Endothelial cell of umbilical vein (primary cell): ENCODE measurements around the gene POPDC3. TPM values are rescaled to one million over a fixed set of nuclear protein-coding genes. Genes with fewer than 3 reads are reported as not detected.

ENCODE experiments used
- BruUV-seq: library from RNA; stranded (reverse); fragments of 400-500 nt; replicated peaks from 2 replicates; lab custom pipeline; 2021; lab: Mats Ljungman, UMichigan
- CTCF ChIA-PET: fragments of 300-600, 350-600 bp; sonication (Branson Sonifier 250); formaldehyde crosslinking; loops from one replicate; lab custom pipeline; 2021; ENCODE audit warnings: antibody characterized with exemption, inconsistent platforms; lab: Charles Lee
- POLR2A ChIA-PET: fragments of 300-600, 350-600 bp; sonication (Branson Sonifier 250); formaldehyde crosslinking; loops from one replicate; lab custom pipeline; 2021; ENCODE audit warnings: antibody characterized with exemption, inconsistent platforms; lab: Charles Lee
- DNase-seq: peaks from one replicate; pipeline ENCODE4 v3.0.0-alpha.2; 2011; ENCODE audit warnings: low read depth, low spot score
- FAIRE-seq: peaks from 2 replicates; lab custom pipeline; 2011; peaks lifted over from hg19 to GRCh38; lab: Jason Lieb, UNC
- H2AFZ ChIP-seq: 2 replicates; pipeline ENCODE4 v1.6.0; 2012; ENCODE audit warnings: low read depth, low read length, control low read depth, inconsistent platforms
- H3K27ac ChIP-seq: 2 replicates; pipeline ENCODE4 v1.5.1; 2011; ENCODE audit warnings: low read depth, mild to moderate bottlenecking, control low read depth, low read length, moderate library complexity; ENCODE audit not compliant: insufficient read depth
- H3K27me3 ChIP-seq, 2 experiments: 2 replicates each; pipeline versions ENCODE4 v1.6.0 to v1.6.1; 2011; ENCODE audit warnings: low read length in 2 of 2, mixed read lengths in 1 of 2; ENCODE audit not compliant: control insufficient read depth in 2 of 2, insufficient read depth in 2 of 2
- H3K36me3 ChIP-seq, 2 experiments: 2 replicates in 1 of 2; 3 replicates in 1 of 2; pipeline ENCODE4 v1.5.1; 2011; ENCODE audit warnings: low read length in 2 of 2, mild to moderate bottlenecking in 1 of 2, moderate library complexity in 1 of 2; ENCODE audit not compliant: control insufficient read depth in 2 of 2, insufficient read depth in 2 of 2; ENCODE audit errors: extremely low read depth in 1 of 2
- H3K4me1 ChIP-seq: 3 replicates; pipeline ENCODE4 v1.5.1; 2011; ENCODE audit warnings: mild to moderate bottlenecking, low read length; ENCODE audit not compliant: control insufficient read depth, insufficient read depth; ENCODE audit errors: extremely low read depth
- H3K4me2 ChIP-seq: 2 replicates; pipeline ENCODE4 v1.6.1; 2011; ENCODE audit warnings: low read length, control low read depth, mixed read lengths; ENCODE audit not compliant: insufficient read depth
- H3K4me3 ChIP-seq, 3 experiments: fragments of 200-600 bp in 1 of 3; sonication (generic), shearing (Covaris generic) in 1 of 3; replicated peaks in 1 of 3; 2 replicates each; pipeline ENCODE4 v1.5.1; 2011 to 2016; ENCODE audit warnings: control low read depth in 3 of 3, low read length in 3 of 3, mild to moderate bottlenecking in 2 of 3, inconsistent platforms in 1 of 3, low read depth in 1 of 3, moderate library complexity in 1 of 3; ENCODE audit not compliant: insufficient read depth in 1 of 3
- H3K79me2 ChIP-seq: 2 replicates; pipeline ENCODE4 v1.6.0; 2012; ENCODE audit warnings: low read length, inconsistent platforms; ENCODE audit not compliant: control insufficient read depth, insufficient read depth
- H3K9ac ChIP-seq: replicated peaks from 2 replicates; pipeline ENCODE3; 2011; ENCODE audit warnings: low read length, control low read depth; ENCODE audit not compliant: insufficient read depth; ENCODE audit errors: extremely low read depth
- H3K9me1 ChIP-seq: replicated peaks from 3 replicates; pipeline ENCODE4 v1.6.0; 2011; ENCODE audit warnings: mild to moderate bottlenecking, low read length; ENCODE audit not compliant: control insufficient read depth, insufficient read depth; ENCODE audit errors: extremely low read depth
- H3K9me3 ChIP-seq: replicated peaks from 2 replicates; pipeline ENCODE4 v1.5.1; 2012; ENCODE audit warnings: low read length, inconsistent platforms; ENCODE audit not compliant: control insufficient read depth, insufficient read depth
- H4K20me1 ChIP-seq: replicated peaks from 2 replicates; pipeline ENCODE3; 2011; ENCODE audit warnings: mild to moderate bottlenecking, low read length; ENCODE audit not compliant: control insufficient read depth, insufficient read depth; ENCODE audit errors: extremely low read depth
- EZH2 ChIP-seq: IDR thresholded peaks from 2 replicates; pipeline ENCODE4 v1.6.1; 2012; ENCODE audit warnings: borderline replicate concordance, low read depth, mild to moderate bottlenecking, moderate library complexity, low read length, inconsistent platforms; ENCODE audit not compliant: severe bottlenecking
- FOS ChIP-seq: IDR thresholded peaks from 2 replicates; pipeline ENCODE4 v1.6.1; 2011; ENCODE audit warnings: mild to moderate bottlenecking, low read length, moderate library complexity, borderline replicate concordance; ENCODE audit not compliant: insufficient read depth
- GATA2 ChIP-seq: IDR thresholded peaks from 2 replicates; pipeline ENCODE4 v1.7.0; 2011; ENCODE audit warnings: low read depth, mild to moderate bottlenecking, moderate library complexity, mixed read lengths, low read length; ENCODE audit not compliant: insufficient read length, insufficient read depth
- JUN ChIP-seq: IDR thresholded peaks from 2 replicates; pipeline ENCODE4 v1.6.1; 2011; ENCODE audit warnings: borderline replicate concordance, low read depth; ENCODE audit not compliant: insufficient read length, insufficient read depth
- MAX ChIP-seq: IDR thresholded peaks from 2 replicates; pipeline ENCODE4 v1.6.1; 2011; ENCODE audit not compliant: insufficient read depth, insufficient read length
- MYC ChIP-seq: IDR thresholded peaks from one replicate; pipeline ENCODE4 v1.6.1; 2011; ENCODE audit warnings: mild to moderate bottlenecking, low read depth, low read length
- POLR2A ChIP-seq: IDR thresholded peaks from 2 replicates; pipeline ENCODE4 v1.6.1; 2012; ENCODE audit warnings: low read depth, mild to moderate bottlenecking, control low read depth, low read length
- POLR2AphosphoS5 ChIP-seq: IDR thresholded peaks from 2 replicates; pipeline ENCODE4 v1.6.1; 2012; ENCODE audit warnings: low read depth, mild to moderate bottlenecking, control low read depth, low read length, moderate library complexity; ENCODE audit not compliant: insufficient read depth
- dilution Hi-C: fragments of 300-500 bp; cut with MboI; formaldehyde crosslinking; loops from one replicate; pipeline ENCODE4 v1.15.0; 2019; ENCODE audit warnings: low sequenced_read_pairs; ENCODE audit not compliant: extremely low pct_ligation_motif_present
- intact Hi-C: fragments of 100-400 bp; cut with micrococcal nuclease; formaldehyde crosslinking; loops from one replicate; pipeline ENCODE4 v1.10.0; 2022
- polyA plus RNA-seq, 4 experiments: library from polyadenylated mRNA; depleted of rRNA in 3 of 4; stranded (reverse) in 3 of 4; unstranded in 1 of 4; fragments of >200 nt; gene quantifications; 2 replicates each; pipeline versions ENCODE4 v1.2.1 to v1.2.3, GENCODE V29; 2011 to 2012; ENCODE audit warnings: missing spikeins in 1 of 4
- total RNA-seq: library from RNA; stranded (reverse); gene quantifications from 2 replicates; pipeline ENCODE4 v1.2.3, GENCODE V29; 2021
- TF ChIP-seq, protein P1 (sequence below), 2 donors: IDR thresholded peaks; 1 replicate in 1 of 2; 2 replicates in 1 of 2; pipeline ENCODE4 v1.5.1; 2011; ENCODE audit warnings: low read length in 2 of 2, mild to moderate bottlenecking in 2 of 2, moderate library complexity in 2 of 2, control low read depth in 1 of 2, inconsistent platforms in 1 of 2, low read depth in 1 of 2; ENCODE audit not compliant: insufficient read depth in 1 of 2; ENCODE audit errors: extremely low read depth in 1 of 2

POPDC3 gene
- total and polyA plus RNA-seq, 2 donors (not counting 3 experiments of a cell fraction or from before 2014, with no cell fraction given), result 1.6 to 1.7 TPM

DNA sequence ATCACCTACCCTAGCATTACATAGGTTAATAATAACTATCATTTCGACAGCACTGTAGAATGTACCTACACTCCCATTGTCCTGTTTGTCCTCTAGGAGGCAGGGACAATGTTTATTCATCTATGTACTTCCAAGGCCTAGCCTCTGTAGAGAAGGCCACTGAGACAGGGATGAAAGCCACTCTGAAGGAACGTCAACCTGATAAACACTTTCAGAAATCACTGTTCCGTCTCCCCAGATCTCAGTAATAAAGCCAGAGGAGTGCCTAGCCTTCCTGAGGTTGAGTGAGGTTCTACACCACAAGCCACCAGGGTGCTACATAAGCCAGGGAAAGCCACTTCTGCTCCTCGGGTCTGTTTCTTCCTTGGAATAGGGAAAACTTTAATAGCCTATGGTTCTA, 44.8 kb downstream of the POPDC3 start:
- H3K27ac ChIP-seq, result no peak overlapping the region
- dilution Hi-C loops (no loop called here), intact Hi-C loops (loop anchor here (5.0 kb wide), 1 partner anchor 227 kb away; no protein-coding TSS in a partner anchor)
- H3K9ac ChIP-seq, result no peak overlapping the region
- no peaks in the 10 kb centered on the region for H3K9me1 ChIP-seq
- CTCF ChIA-PET, result interaction anchor here (1.0 to 1.1 kb wide), 3 partner anchors 13 to 268 kb away, joined by 3 read pairs; partner anchors contain the start of gene PREP
- peaks cover 11% of the 10 kb centered on the region for H3K4me1 ChIP-seq
- no peaks in the 10 kb centered on the region for H4K20me1 ChIP-seq
- POLR2A ChIA-PET, result no interaction called here
- H3K27me3 ChIP-seq, result no peaks in the 10 kb centered on the region
- TF ChIP-seq, protein P1, sequence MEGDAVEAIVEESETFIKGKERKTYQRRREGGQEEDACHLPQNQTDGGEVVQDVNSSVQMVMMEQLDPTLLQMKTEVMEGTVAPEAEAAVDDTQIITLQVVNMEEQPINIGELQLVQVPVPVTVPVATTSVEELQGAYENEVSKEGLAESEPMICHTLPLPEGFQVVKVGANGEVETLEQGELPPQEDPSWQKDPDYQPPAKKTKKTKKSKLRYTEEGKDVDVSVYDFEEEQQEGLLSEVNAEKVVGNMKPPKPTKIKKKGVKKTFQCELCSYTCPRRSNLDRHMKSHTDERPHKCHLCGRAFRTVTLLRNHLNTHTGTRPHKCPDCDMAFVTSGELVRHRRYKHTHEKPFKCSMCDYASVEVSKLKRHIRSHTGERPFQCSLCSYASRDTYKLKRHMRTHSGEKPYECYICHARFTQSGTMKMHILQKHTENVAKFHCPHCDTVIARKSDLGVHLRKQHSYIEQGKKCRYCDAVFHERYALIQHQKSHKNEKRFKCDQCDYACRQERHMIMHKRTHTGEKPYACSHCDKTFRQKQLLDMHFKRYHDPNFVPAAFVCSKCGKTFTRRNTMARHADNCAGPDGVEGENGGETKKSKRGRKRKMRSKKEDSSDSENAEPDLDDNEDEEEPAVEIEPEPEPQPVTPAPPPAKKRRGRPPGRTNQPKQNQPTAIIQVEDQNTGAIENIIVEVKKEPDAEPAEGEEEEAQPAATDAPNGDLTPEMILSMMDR (IDR thresholded peaks at IDR 0.05; ENCODE audit: extremely low read depth in 1 of 2, insufficient read depth in 1 of 2, low read depth in 1 of 2, low read length in 2 of 2), result peak; percentile 10 to 12
- TF ChIP-seq FOS, result no peak
- BruUV-seq, result TSS peak; percentile 16
- H3K4me3 ChIP-seq, result no peak overlapping the region
- H2AFZ ChIP-seq, result no peak overlapping the region
- DNase-seq (peak; percentile 14), FAIRE-seq (no peak)
- H3K36me3 ChIP-seq, result no peaks in the 10 kb centered on the region
- H3K79me2 ChIP-seq, result no peaks in the 10 kb centered on the region
- H3K9me3 ChIP-seq, result no peaks in the 10 kb centered on the region
- H3K4me2 ChIP-seq, result no peak overlapping the region

- no peak overlapping the region for H3K4me2 ChIP-seq
- POLR2A ChIA-PET, result no interaction called here
- no peak overlapping the region for H3K27ac ChIP-seq
- H3K27me3 ChIP-seq, result no peaks in the 10 kb centered on the region
- CTCF ChIA-PET, result interaction anchor here (1.3 to 1.6 kb wide), 3 partner anchors 12 to 241 kb away, joined by 3 to 5 read pairs (median 4); no protein-coding TSS in a partner anchor
- no peak overlapping the region for H2AFZ ChIP-seq
- no TSS peak for BruUV-seq
- H4K20me1 ChIP-seq, result no peaks in the 10 kb centered on the region
- H3K4me1 ChIP-seq, result no peaks in the 10 kb centered on the region
- intact Hi-C loops (no loop called here), dilution Hi-C loops (loop anchor here (25.0 kb wide), 1 partner anchor 165 kb away; no protein-coding TSS in a partner anchor)
- H3K4me3 ChIP-seq, result no peak overlapping the region
- no peak overlapping the region for H3K9ac ChIP-seq
- no peak for FAIRE-seq
- TF ChIP-seq GATA2, result no peak
- TF ChIP-seq MAX, result no peak
- no peak for TF ChIP-seq EZH2
- TF ChIP-seq JUN, result no peak
- TF ChIP-seq, protein P1 (IDR thresholded peaks at IDR 0.05; ENCODE audit: extremely low read depth in 1 of 2, insufficient read depth in 1 of 2, low read depth in 1 of 2, low read length in 2 of 2), result no peak
- no peak for TF ChIP-seq FOS
- no peak for TF ChIP-seq MYC
- no peak for TF ChIP-seq POLR2AphosphoS5
- no peak for TF ChIP-seq POLR2A
- no peak for DNase-seq
- no peaks in the 10 kb centered on the region for H3K36me3 ChIP-seq
- H3K79me2 ChIP-seq, result no peaks in the 10 kb centered on the region
- H3K9me1 ChIP-seq, result no peaks in the 10 kb centered on the region
- H3K9me3 ChIP-seq, result no peaks in the 10 kb centered on the region
Measured at GRCh38 chr6:105122717-105123116, 57.1 kb downstream of the POPDC3 start.
